Stimulated activated CD8-positive, alpha-beta memory T cell treated with anti-CD3 and anti-CD28 coated beads, Interleukin-2, amount 100 ng/mL, for 1 hour (primary cell): ENCODE data around the gene NCS1.
"Not testable (repeated sequence)": the region's sequence is repeated elsewhere in the genome, so short reads cannot be mapped to it uniquely, and the experiment has no call there.

Source experiments
- DNase-seq, 2 donors: peaks; one replicate each; pipeline ENCODE4 v3.0.0-alpha.2; 2020; ENCODE audit warnings: low read depth in 2 of 2

NCS1 gene

GRCh38 chr9:130262771-130263170 is 90.6 kb downstream of the NCS1 start:
- DNase-seq = no peak

DNA sequence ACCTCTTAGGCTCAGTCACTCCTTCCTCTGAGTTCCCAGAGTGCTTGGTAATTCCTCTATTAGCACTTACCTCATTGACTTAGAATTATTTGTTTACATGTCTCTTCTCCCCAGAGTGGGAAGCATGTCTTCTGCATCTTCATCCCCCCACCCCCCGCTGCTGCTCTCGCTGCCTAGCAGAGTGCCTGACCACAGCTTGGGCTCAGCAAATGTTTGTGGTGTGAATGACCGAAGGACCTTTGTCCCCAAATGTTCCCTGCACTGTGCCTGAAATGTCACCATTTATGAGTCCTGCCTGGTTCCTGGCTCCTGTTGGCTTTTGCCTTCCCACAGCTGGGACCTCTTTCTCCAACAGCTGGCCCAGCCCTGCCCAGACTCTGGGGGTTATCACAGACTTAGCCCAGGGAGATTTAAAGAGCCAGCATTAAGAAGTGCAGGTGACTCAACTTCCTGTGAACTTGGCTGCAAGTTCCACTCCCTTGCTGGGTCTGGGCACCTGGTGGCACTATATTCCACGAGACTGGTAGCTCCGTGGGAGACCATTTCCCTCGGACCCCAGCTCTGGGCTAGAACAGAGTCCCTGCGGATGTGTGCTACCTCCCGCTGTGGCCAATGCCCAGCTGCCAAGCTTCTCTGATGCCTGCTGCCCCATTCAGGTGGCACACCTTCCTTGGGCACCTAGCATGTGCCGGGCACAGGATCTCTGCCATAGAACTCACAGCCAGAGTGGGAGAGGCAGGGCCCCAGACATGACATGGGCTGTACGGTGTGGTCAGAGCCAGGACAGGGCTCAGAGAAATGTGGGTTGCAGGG is 91.6 kb downstream of the NCS1 start:
- no peak for DNase-seq

DNA sequence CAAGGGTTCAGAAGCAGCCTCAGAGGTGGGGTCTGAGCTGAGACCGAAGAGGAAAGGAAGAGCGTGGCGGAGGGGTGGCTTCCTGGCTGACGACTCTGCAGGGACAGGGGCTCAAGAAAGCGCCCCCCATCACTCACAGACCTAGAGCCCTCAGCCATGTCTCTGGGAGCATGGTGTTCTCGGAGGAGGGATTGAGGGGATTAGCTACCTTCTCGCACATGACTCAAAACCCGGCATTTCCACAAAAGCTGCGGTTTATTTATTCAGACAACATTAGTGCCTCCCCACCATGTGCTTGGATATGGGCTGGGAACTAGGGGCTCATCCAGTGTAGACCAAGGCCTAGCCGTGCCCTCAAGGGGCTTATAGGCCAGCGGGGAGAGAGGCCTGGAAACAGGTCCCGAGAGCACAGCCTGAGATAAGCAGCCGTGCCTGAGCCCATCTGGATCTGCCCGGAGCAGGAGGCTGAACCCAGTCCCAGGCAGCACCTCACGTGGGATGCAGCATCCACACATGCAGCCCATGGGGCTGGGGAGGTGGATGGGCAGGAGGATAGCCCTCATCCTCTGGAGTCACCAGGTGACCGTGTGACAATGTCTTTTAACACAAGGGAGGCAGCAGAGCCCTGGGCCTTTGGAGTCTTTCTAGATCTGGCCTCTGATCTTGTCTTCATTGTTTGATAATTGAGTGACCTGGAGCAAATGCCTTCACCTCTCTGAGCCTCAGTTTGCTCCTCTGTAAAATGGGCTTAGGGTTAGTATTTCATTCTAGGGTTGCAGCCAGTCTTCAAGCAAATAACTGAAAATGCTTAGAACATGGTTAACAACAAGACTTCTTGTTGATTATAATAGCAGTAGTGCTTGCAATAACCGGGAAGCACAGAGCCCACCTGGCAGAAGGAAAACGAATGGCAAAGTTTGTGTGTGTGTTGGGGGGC is 92.5 kb downstream of the NCS1 start:
- DNase-seq = no peak

GRCh38 chr9:130265431-130266235 is 93.4 kb downstream of the NCS1 start, which contains the start of gene HMCN2:
Gene HMCN2 (plus strand): TSS chr9:130265760. CDS start chr9:130265879, 119 bp downstream.
- no peak for DNase-seq

GRCh38 chr9:130266236-130267098 is 94.3 kb downstream of the NCS1 start:
- DNase-seq = no peak

DNA sequence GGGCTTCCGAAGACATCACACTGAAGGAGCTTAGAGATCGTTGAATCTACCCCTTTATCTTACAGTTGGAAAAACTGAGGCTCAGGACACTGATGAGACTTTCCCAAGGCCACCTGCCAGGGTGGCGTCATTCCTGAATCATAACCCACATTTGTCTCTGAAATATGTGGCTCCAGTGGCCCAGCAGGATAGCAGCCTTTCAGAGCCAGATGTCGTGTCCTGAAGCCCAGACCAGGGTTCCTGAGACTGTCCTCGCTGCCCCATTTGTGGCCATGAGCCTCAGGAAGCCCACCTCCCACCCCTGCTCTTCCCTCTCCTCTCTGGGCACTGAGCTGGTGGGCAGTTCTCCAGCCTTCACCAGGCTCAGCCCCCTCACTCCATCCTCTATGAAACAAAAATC is 95.7 kb downstream of the NCS1 start:
- no peak for DNase-seq

DNA sequence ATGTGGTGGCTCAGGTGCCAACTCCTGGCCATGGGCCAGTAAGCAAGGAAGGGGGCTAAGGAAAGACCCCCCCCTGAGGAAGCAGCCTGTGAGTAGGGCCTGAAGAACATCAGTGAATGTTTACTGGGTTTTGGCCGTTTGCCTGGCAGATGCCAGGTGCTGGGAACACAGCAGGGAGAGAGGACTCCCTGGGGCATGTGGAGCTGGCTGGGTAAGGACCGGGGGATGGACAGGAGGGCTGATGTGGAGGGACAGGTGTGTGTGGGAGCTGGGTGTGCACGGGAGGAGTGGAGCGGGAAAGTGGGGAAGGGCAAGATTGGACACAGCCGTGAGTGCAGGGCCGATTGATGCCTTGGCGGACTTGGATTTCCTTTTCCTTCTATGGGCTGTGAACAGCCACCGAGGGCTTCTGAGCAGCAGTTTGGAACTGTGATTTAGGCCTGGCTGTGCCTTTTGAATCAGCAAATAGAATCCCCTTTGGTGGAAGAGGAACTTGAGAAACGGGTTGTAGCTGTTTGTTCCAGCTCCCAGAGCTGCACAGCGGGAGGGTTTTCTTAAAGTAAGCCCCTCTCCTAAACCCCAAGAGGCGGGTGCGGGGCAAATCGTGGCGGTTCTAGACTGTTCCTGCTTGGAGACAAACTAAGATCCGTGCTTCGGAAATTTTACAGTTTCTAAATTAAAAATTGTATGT is 96.5 kb downstream of the NCS1 start:
- DNase-seq = no peak

DNA sequence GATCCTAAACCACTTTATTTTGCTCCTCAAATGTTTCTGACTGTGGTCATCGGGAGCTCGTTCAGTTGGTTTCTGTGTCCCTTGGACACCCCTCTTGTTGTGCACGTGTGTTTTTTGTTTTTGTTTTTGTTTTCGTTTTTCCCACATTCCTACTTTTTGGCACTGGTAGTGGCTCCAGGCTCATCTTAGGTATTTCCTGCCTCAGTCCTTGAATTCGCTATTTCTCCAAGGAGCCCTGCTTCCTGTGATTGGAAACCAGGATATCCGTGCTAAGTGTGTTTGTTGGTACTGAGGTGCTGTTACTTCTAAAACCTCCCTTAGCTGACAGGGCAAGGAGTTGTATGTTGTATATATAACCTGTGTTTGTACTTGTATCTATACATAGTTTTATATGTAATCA is 99.3 kb downstream of the NCS1 start:
- no peak for DNase-seq

- no peak for DNase-seq
Observed at GRCh38 chr9:130275156-130275555, 103.0 kb downstream of the NCS1 start.

GRCh38 chr9:130276121-130276520 is 103.9 kb downstream of the NCS1 start:
- no peak for DNase-seq

DNA sequence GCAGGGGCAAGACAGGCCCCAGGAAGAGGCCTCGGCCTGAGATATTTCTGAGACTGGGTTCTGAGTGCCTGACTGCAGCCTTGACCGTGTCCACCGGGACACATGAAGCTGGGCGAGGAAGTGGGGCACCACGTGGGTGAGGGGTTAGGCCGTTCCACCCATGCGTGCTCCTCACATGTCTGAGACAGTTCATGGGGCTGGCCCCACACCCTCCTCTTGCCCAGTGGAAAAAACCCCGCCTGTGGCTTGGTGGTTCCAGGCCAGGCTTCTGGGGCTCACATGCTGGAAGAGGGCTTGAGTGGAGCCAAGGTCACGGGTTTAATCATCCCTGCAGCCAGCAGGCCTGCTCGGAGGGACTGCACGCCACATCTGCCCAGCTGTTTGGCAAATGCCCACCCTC is 104.8 kb downstream of the NCS1 start:
- no peak for DNase-seq

DNA sequence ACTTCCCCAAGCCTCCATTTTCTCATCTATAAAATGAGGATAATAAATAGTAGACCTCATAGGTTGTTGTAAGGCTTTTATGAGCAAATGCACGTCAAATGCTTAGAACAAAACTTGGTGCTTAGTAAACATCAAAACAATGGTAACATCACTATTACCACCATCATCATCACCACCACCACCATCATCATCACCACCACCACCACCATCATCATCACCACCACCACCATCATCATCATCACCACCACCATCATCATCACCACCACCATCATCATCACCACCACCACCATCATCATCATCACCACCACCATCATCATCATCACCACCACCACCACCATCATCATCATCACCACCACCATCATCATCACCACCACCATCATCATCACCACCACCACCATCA is 105.3 kb downstream of the NCS1 start:
- not testable (repeated sequence) for DNase-seq

DNA sequence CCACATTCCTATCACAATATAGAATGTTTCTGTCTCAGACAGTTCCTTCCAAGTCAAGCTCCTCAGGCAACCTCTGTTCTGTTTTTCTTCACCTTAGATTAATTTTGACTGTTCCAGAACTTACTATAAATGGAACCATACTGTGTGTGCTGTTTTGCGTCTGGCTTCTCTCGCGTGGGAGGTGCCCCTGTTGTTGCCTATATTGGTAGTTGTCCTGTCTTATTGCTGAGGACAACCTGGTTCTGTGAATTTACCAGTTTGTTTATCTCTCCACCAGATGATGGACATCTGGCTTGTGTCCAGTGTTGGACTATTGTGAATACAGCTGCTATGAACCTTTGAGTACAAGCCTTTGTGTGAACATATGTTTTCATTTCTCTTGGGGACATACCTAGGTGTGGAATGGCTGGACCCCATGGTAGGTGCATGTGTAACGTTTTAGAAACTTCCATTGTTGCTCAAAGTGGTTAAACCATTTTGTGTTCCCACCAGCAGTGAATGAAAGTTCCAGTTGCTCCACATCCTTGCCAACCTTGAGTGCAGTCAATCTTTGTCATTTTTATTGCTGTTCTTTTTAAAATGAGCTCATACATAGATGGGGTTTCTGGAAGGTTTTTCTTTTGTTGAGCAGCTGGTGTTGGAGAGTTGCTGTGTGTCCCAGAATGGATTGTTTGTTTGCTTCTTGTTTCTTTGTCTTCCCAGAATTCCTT is 111.5 kb downstream of the NCS1 start:
- no peak for DNase-seq

- no peak for DNase-seq
Observed at GRCh38 chr9:130284249-130284625, 112.0 kb downstream of the NCS1 start.

- no peak for DNase-seq
Observed at GRCh38 chr9:130284690-130285089, 112.5 kb downstream of the NCS1 start.

DNA sequence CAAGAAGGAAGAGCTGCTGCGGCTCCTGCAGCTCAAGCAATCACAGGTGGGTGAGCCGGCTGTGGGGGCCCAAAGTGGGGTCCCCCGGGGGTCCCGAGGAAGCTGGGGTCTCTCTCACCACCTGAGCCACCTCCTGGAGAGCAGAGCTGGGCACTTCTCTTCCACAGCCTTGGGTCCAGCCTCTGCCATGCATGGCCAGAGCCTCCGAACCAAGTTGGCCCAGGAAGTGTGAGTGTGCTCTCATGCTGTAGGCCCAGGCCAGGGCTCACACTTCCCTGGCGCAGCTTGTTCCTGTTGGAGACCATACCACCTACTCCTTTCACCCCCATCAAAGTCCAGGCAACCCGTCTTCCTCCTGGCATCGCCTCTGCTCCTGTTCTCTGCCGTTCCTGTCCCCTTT is 113.1 kb downstream of the NCS1 start:
- DNase-seq = no peak

DNA sequence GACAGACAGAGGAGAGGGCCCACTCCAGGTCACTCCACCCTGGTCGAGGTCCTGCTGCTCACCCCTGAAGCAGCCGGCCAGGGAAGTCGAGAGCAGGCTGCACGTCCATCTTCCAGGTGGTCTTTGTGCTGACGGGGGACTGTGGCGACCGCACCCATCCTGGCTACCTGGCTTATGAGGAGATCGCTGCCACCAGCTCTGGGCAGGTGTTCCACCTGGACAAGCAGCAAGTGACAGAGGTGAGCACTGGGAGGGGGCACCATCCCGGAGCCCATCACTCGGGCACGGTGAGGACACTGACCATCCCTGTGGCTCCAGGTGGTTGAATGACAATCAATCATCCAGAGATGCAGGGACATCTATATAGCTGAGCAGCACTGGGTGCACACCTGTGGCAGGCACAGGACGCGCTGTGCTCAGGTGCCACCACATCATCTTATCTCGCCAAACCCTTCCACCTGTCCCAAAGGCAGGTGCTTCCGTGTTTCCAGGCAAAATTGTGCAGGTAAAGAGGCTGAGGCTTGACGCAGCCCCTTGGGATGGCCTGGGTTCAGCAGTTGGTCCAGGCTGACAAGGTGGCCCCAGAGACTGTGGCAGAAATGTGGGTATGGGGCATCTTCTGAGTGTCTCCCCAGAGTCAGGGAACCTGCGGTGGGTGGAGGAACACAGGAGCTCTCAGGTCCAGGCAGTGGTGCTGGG is 114.0 kb downstream of the NCS1 start:
- no peak for DNase-seq
